Suprapubic skin (tissue), 4 donors: ENCODE measurements around the gene ARCN1. TPM values are rescaled to one million over a fixed set of nuclear protein-coding genes. Genes with fewer than 3 reads are reported as not detected.
A peak's percentile ranks its signal among the peaks of the same experiment; 100 is the strongest.

ENCODE experiments used
- DNase-seq, 2 donors: peaks; one replicate each; pipeline ENCODE4 v3.0.0-alpha.2; 2019; ENCODE audit warnings: low spot score in 2 of 2
- H3K27ac ChIP-seq: fragments of 200-600 bp; sonication (generic); one replicate; pipeline ENCODE4 v1.5.1; 2019
- H3K27me3 ChIP-seq: fragments of 200-600 bp; sonication (generic); one replicate; pipeline ENCODE4 v1.5.1; 2019
- H3K36me3 ChIP-seq: fragments of 200-600 bp; sonication (generic); one replicate; pipeline ENCODE4 v1.5.1; 2019
- H3K4me1 ChIP-seq: fragments of 200-600 bp; sonication (generic); one replicate; pipeline ENCODE4 v1.5.1; 2019
- H3K4me3 ChIP-seq: fragments of 200-600 bp; sonication (generic); one replicate; pipeline ENCODE4 v1.5.1; 2019; ENCODE audit warnings: mild to moderate bottlenecking
- H3K9me3 ChIP-seq: fragments of 200-600 bp; sonication (generic); one replicate; pipeline ENCODE4 v1.5.1; 2019
- EP300 ChIP-seq: sonication (generic); formaldehyde crosslinking; IDR thresholded peaks from one replicate; pipeline ENCODE4 v1.6.1; 2017; ENCODE audit warnings: antibody characterized with exemption
- POLR2A ChIP-seq, 2 donors: fragments of 450-650 bp; IDR thresholded peaks; one replicate each; pipeline ENCODE4 v1.6.1; 2017; ENCODE audit warnings: antibody characterized with exemption in 2 of 2, mild to moderate bottlenecking in 2 of 2, moderate library complexity in 2 of 2
- POLR2AphosphoS5 ChIP-seq, 3 donors: sonication (generic); formaldehyde crosslinking; IDR thresholded peaks; one replicate each; pipeline ENCODE4 v1.6.1; 2017; ENCODE audit warnings: antibody characterized with exemption in 3 of 3
- WGBS: methylation state at CpG from one replicate; pipeline ENCODE4 v1.1.5; 2018; 5-methylcytosine and 5-hydroxymethylcytosine counted together
- total RNA-seq, 4 donors: library from RNA; depleted of rRNA; stranded (reverse); fragments of >200 nt; gene quantifications; one replicate each; pipeline ENCODE4 v1.1.0, GENCODE V29; 2016
- TF ChIP-seq, protein P1 (sequence below), 2 donors: fragments of 200-600 bp in 1 of 2; fragments of 450-650 bp in 1 of 2; sonication (generic) in 1 of 2; IDR thresholded peaks; one replicate each; pipeline ENCODE4 v1.5.1; 2016 to 2019; ENCODE audit warnings: antibody characterized with exemption in 2 of 2, mild to moderate bottlenecking in 1 of 2, moderate library complexity in 1 of 2

ARCN1 gene
- total RNA-seq, 4 donors from 2014 or later, result 70.3 to 80.7 (median 77.0) TPM

DNA sequence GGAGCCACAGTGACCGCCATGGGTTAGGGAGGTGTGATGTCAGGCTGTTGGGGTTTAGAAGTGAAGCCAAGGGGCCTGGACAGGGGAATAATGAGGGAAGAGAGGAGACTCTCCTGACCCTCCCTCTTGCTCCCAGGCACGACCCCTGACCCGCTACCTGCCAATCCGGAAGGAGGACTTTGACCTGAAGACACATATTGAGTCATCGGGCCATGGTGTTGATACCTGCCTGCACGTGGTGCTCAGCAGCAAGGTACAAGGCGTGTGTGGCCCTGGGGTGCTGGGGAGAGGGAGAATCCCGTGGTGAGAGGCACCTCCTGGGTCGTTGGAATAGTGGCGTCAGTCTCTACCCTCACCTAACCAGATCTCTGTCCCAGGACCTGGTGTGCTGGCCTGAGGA, 77.7 kb downstream of the ARCN1 start:
- Histone ChIP-seq H3K27me3 (no peaks in the 10 kb centered on the region), H3K27ac (no peak overlapping the region), H3K4me1 (peaks cover 5% of the 10 kb centered on the region), H3K4me3 (no peak overlapping the region), H3K9me3 (no peaks in the 10 kb centered on the region), H3K36me3 (peaks cover 89% of the 10 kb centered on the region)
- TF ChIP-seq EP300, result no peak
- TF ChIP-seq, protein P1, sequence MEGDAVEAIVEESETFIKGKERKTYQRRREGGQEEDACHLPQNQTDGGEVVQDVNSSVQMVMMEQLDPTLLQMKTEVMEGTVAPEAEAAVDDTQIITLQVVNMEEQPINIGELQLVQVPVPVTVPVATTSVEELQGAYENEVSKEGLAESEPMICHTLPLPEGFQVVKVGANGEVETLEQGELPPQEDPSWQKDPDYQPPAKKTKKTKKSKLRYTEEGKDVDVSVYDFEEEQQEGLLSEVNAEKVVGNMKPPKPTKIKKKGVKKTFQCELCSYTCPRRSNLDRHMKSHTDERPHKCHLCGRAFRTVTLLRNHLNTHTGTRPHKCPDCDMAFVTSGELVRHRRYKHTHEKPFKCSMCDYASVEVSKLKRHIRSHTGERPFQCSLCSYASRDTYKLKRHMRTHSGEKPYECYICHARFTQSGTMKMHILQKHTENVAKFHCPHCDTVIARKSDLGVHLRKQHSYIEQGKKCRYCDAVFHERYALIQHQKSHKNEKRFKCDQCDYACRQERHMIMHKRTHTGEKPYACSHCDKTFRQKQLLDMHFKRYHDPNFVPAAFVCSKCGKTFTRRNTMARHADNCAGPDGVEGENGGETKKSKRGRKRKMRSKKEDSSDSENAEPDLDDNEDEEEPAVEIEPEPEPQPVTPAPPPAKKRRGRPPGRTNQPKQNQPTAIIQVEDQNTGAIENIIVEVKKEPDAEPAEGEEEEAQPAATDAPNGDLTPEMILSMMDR (IDR thresholded peaks at IDR 0.05), result no peak
- no peak for TF ChIP-seq POLR2A (IDR thresholded peaks at IDR 0.05)
- TF ChIP-seq POLR2AphosphoS5 (IDR thresholded peaks at IDR 0.05), result no peak
- no peak for DNase-seq
- WGBS, result 83% methylated on average over 9 of the region's 10 CpGs

DNA sequence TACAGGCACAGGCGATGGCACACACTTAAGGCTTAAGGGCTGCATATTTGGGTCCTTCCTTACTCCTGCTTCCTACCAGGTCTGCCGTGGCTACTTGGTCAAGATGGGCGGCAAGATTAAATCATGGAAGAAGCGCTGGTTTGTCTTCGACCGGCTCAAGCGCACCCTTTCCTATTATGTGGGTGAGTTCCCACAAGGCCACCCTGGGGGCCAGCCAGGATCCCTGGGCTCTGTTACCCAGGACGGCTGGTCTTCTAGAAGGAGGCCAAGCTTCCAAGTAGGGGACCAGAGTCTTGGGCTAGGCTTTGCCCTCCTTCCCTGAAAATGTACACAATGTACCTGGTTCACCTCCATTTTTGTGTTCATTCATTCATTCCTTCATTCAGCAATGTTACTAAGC, 78.2 kb downstream of the ARCN1 start:
- no peaks in the 10 kb centered on the region for H3K27me3 ChIP-seq
- H3K9me3 ChIP-seq, result no peaks in the 10 kb centered on the region
- H3K4me1 ChIP-seq, result peaks cover 5% of the 10 kb centered on the region
- H3K27ac ChIP-seq, result no peak overlapping the region
- no peak overlapping the region for H3K4me3 ChIP-seq
- TF ChIP-seq POLR2A (IDR thresholded peaks at IDR 0.05), result no peak
- TF ChIP-seq POLR2AphosphoS5 (IDR thresholded peaks at IDR 0.05), result no peak
- no peak for TF ChIP-seq EP300
- TF ChIP-seq, protein P1 (IDR thresholded peaks at IDR 0.05), result no peak
- peaks cover 87% of the 10 kb centered on the region for H3K36me3 ChIP-seq
- DNase-seq, result no peak
- 91% methylated on average over 5 of the region's 8 CpGs for WGBS

DNA sequence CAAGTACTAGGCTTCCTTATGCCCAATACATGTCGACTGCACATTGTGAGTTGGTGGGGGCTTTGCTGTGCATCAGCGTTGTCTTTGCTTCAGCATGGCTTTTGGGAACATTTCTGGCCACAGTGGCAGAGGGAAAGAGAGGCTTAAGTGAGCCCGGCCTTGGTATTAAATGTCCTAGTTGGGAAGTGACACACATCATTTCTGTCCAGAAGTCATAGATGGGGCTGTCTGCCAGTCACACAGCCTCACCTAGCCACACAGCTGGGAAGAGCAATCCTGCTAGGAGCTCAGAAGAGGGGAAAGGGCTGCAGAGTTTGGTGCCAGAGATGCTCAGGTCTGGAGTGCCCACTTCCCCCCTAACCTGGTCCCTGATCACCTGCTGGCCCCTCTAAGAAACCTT, 79.6 kb downstream of the ARCN1 start:
- peak in 1 of 2 donors; percentile 17 for DNase-seq
- peaks cover 90% of the 10 kb centered on the region for H3K36me3 ChIP-seq
- no peaks in the 10 kb centered on the region for H3K27me3 ChIP-seq
- H3K27ac ChIP-seq, result no peak overlapping the region
- no peaks in the 10 kb centered on the region for H3K9me3 ChIP-seq
- no peak overlapping the region for H3K4me3 ChIP-seq
- peaks cover 5% of the 10 kb centered on the region for H3K4me1 ChIP-seq
- TF ChIP-seq, protein P1 (IDR thresholded peaks at IDR 0.05), result no peak
- TF ChIP-seq POLR2AphosphoS5 (IDR thresholded peaks at IDR 0.05), result no peak
- no peak for TF ChIP-seq POLR2A (IDR thresholded peaks at IDR 0.05)
- no peak for TF ChIP-seq EP300
- 75% methylated on average over 3 of the region's 3 CpGs for WGBS

Other genes with a start within 250 kb of the ARCN1 start
- gene CD3D, start 229.7 kb upstream of the ARCN1 start, total RNA-seq, result 1 to 10 TPM in 2 of 4 donors, not detected in 2; 1.8 to 4.4 TPM
- 1 to 10 TPM in 1 of 4 donors, under 1 TPM in 1, not detected in 2; 0.73 to 1.2 TPM for gene CD3G, start 228.1 kb upstream of the ARCN1 start, total RNA-seq
- 10 to 100 TPM; 37.0 to 81.8 (median 50.4) TPM for gene UBE4A, start 212.8 kb upstream of the ARCN1 start, total RNA-seq
- gene ATP5MG, start 170.8 kb upstream of the ARCN1 start, total RNA-seq, result 10 to 100 TPM; 26.6 to 70.0 (median 49.7) TPM
- 100 to 1,000 TPM in 1 of 4 donors, 10 to 100 TPM in 3; 61.8 to 150 (median 80.1) TPM for gene KMT2A, start 135.9 kb upstream of the ARCN1 start, total RNA-seq
- gene TTC36, start 44.9 kb upstream of the ARCN1 start, total RNA-seq, result 1 to 10 TPM in 1 of 4 donors, not detected in 3; 3.0 TPM
- 10 to 100 TPM; 24.9 to 32.1 (median 27.3) TPM for gene TMEM25, start 41.2 kb upstream of the ARCN1 start, total RNA-seq
- gene IFT46, start 6.5 kb upstream of the ARCN1 start, total RNA-seq, result 10 to 100 TPM; 16.3 to 25.7 (median 22.1) TPM
- 100 to 1,000 TPM in 2 of 4 donors, 10 to 100 TPM in 2; 48.7 to 117 (median 77.3) TPM for gene PHLDB1, start 35.2 kb downstream of the ARCN1 start, total RNA-seq
- gene TREH, start 107.2 kb downstream of the ARCN1 start, total RNA-seq, result not detected
- gene DDX6, start 218.8 kb downstream of the ARCN1 start, total RNA-seq, result 100 to 1,000 TPM in 1 of 4 donors, 10 to 100 TPM in 3; 88.1 to 130 (median 91.2) TPM